PC-3 (cell line): ENCODE data around the gene MSH4.

Experiments used
- CTCF ChIP-seq: fragments of 300-600 bp; sonication (generic); conservative IDR thresholded peaks from 2 replicates; pipeline ENCODE4 v1.5.1; 2017; ENCODE audit warnings: antibody characterized with exemption, low read depth, mild to moderate bottlenecking, low read length
- EZH2 ChIP-seq: fragments of 300-600 bp; sonication (generic); IDR thresholded peaks from one replicate; pipeline ENCODE4 v1.6.1; 2017; ENCODE audit warnings: antibody characterized with exemption, mild to moderate bottlenecking, low read length; ENCODE audit not compliant: unreplicated experiment

GRCh38 chr1:75785320-75785982 lies 11.2 kb upstream of the MSH4 start:
- TF ChIP-seq CTCF: no peak
- TF ChIP-seq EZH2: no peak
